Measurements from ENCODE around the gene CNOT4.

- no peak for TF ChIP-seq CTCF (IDR thresholded peaks at IDR 0.05)
- TF ChIP-seq POLR2A (IDR thresholded peaks at IDR 0.05) = no peak
Observed at GRCh38 chr7:135313971-135314370, 195.9 kb downstream of the CNOT4 start.

All from adrenal gland (tissue), 5 donors.